Endothelial cell (in vitro differentiated cells): Measurements from ENCODE around the gene SLC19A1. TPM values are rescaled to one million over a fixed set of nuclear protein-coding genes. Genes with fewer than 3 reads are reported as not detected.
A peak's percentile ranks its signal among the peaks of the same experiment; 100 is the strongest.

Source experiments
- DNase-seq: peaks from one replicate; pipeline ENCODE4 v3.0.0; 2021; ENCODE audit warnings: low spot score
- H3K27ac Mint-ChIP-seq: one replicate; pipeline ENCODE4 v1.8.0; 2021; ENCODE audit warnings: mixed read lengths, inconsistent platforms; ENCODE audit not compliant: unreplicated experiment
- H3K27me3 Mint-ChIP-seq: one replicate; pipeline ENCODE4 v1.8.0; 2021; ENCODE audit warnings: mild to moderate bottlenecking, moderate library complexity, mixed read lengths, inconsistent platforms; ENCODE audit not compliant: unreplicated experiment
- H3K36me3 Mint-ChIP-seq: one replicate; pipeline ENCODE4 v1.8.0; 2021; ENCODE audit warnings: mild to moderate bottlenecking, low read depth, mixed read lengths, inconsistent platforms; ENCODE audit not compliant: unreplicated experiment
- H3K4me1 Mint-ChIP-seq: one replicate; pipeline ENCODE4 v1.8.0; 2021; ENCODE audit warnings: mild to moderate bottlenecking, mixed read lengths, inconsistent platforms; ENCODE audit not compliant: unreplicated experiment
- H3K4me3 Mint-ChIP-seq: one replicate; pipeline ENCODE4 v1.8.0; 2021; ENCODE audit warnings: mild to moderate bottlenecking, mixed read lengths, inconsistent platforms; ENCODE audit not compliant: unreplicated experiment
- H3K9me3 Mint-ChIP-seq: one replicate; pipeline ENCODE4 v1.8.0; 2021; ENCODE audit warnings: mixed read lengths, inconsistent platforms; ENCODE audit not compliant: unreplicated experiment
- total RNA-seq: library from RNA; stranded (reverse); fragmentation: NEBNext Ultra II Directional; extraction: Animal tissue kit (Norgen Biotek cat#: 25700); gene quantifications from one replicate; pipeline ENCODE4 v1.2.1, GENCODE V29; 2021; ENCODE audit not compliant: unreplicated experiment
- TF ChIP-seq, protein P1 (sequence below): fragments of 200-600 bp; sonication (generic); IDR thresholded peaks from one replicate; pipeline ENCODE4 v1.5.0; 2021; ENCODE audit warnings: antibody characterized with exemption; ENCODE audit not compliant: unreplicated experiment

The SLC19A1 gene
- total RNA-seq, 1 donor from 2014 or later, result 27.1 TPM

DNA sequence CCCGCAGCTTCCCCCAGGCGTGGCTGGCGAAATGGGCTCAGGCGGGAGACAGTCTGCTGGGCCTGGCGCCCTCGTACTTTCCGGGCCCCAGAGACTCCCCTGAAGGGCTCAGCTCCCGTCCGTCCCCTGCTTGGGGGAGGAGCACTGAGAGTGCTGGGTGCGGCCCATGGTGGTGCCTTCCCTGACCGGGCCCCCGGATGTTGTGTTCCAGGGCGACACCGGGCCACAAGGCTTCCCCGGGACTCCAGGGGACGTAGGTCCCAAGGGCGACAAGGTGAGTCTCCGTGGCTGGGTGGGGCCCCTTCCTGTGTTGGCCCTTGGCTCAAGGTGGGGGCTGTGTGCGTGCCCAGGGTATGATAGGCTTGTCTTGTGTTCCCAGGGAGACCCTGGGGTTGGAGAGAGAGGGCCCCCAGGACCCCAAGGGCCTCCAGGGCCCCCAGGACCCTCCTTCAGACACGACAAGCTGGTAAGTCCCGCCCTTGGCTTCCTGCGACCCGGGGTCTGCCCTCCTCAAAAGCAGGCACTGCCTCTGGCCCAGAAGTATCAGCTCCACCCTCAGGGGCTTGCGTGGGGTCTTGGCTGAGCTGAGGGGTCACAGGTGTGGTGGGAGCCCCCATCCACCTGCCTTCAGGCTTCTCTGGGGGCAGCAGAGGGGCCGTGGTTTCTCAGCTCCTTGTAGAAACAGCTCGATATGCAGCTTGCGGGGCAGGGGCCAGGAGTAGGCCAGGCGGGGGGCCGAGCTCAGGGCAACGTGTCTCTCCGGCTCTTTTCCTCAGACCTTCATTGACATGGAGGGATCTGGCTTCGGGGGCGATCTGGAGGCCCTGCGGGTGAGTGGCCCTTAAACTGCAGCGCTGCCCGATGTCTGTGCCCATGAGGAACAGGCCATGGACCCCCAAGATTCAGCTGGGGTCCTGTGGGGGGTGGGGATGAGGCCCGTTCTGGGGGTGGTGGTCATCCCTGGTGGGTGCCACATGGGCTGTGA, 62.3 kb downstream of the SLC19A1 start:
- H3K9me3 Mint-ChIP-seq, result no peaks in the 10 kb centered on the region
- no peak overlapping the region for H3K27ac Mint-ChIP-seq
- TF ChIP-seq, protein P1, sequence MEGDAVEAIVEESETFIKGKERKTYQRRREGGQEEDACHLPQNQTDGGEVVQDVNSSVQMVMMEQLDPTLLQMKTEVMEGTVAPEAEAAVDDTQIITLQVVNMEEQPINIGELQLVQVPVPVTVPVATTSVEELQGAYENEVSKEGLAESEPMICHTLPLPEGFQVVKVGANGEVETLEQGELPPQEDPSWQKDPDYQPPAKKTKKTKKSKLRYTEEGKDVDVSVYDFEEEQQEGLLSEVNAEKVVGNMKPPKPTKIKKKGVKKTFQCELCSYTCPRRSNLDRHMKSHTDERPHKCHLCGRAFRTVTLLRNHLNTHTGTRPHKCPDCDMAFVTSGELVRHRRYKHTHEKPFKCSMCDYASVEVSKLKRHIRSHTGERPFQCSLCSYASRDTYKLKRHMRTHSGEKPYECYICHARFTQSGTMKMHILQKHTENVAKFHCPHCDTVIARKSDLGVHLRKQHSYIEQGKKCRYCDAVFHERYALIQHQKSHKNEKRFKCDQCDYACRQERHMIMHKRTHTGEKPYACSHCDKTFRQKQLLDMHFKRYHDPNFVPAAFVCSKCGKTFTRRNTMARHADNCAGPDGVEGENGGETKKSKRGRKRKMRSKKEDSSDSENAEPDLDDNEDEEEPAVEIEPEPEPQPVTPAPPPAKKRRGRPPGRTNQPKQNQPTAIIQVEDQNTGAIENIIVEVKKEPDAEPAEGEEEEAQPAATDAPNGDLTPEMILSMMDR, result no peak
- peaks cover 18% of the 10 kb centered on the region for H3K36me3 Mint-ChIP-seq
- peaks cover 9% of the 10 kb centered on the region for H3K27me3 Mint-ChIP-seq
- no peak overlapping the region for H3K4me3 Mint-ChIP-seq
- no peak for DNase-seq
- peaks cover 22% of the 10 kb centered on the region for H3K4me1 Mint-ChIP-seq

DNA sequence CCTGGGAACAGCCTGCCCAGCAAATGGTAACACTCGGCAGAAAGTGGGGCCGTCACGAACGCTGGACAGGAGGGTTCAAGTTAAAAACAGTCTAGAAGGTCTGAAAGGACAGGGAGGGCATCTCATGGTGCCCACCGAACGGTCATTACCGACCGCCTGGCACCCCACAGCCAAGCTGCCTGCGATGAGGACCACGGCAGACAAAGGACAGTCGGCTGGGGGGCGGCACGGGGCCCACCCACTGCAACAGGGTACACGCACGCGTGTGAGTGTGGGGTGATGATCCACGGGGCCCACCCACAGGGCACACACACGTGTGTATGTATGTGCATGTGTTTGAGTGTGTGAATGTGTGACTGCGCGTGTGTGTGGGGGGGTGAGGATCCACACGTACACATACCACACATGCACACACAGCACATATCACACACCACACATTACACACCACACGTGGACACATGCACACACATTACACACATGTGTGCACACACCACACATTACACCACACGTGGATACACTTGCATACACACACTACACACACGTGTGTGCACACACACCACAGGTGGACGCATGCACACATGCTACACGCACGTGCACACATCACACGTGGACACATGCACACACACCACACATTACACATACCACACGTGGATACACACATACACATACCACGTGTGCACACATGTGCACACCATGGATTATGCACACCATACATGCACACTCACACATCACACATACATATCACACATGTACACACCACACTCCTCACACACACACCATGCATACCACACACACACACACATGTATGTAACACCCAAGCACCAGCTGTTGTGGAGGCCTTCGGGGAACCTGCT, 63.2 kb downstream of the SLC19A1 start:
- Mint-ChIP-seq H3K36me3 (peaks cover 18% of the 10 kb centered on the region), H3K4me3 (no peak overlapping the region)

GRCh38 chr21:45478115-45478801, 64.0 kb downstream of the SLC19A1 start:
- H3K4me1 Mint-ChIP-seq, result peaks cover 14% of the 10 kb centered on the region
- no peaks in the 10 kb centered on the region for H3K9me3 Mint-ChIP-seq
- TF ChIP-seq, protein P1, result peak; percentile 80
- H3K4me3 Mint-ChIP-seq, result peak overlapping the region; percentile 45
- H3K27me3 Mint-ChIP-seq, result peaks cover 8% of the 10 kb centered on the region
- peak overlapping the region; percentile 39 for H3K27ac Mint-ChIP-seq
- H3K36me3 Mint-ChIP-seq, result peaks cover 17% of the 10 kb centered on the region
- DNase-seq, result peak; percentile 76

More for the DNA sequence above, 63.2 kb downstream of the SLC19A1 start:
- Mint-ChIP-seq H3K9me3 (no peaks in the 10 kb centered on the region), H3K4me1 (peaks cover 16% of the 10 kb centered on the region), H3K27me3 (peaks cover 7% of the 10 kb centered on the region), H3K27ac (peak overlapping the region; percentile 42)
- no peak for DNase-seq
- TF ChIP-seq, protein P1, result no peak

- Mint-ChIP-seq H3K9me3 (no peaks in the 10 kb centered on the region), H3K27ac (no peak overlapping the region), H3K4me1 (peaks cover 14% of the 10 kb centered on the region), H3K4me3 (peak overlapping the region; percentile 45), H3K36me3 (peaks cover 17% of the 10 kb centered on the region), H3K27me3 (peaks cover 8% of the 10 kb centered on the region)
- TF ChIP-seq, protein P1, result no peak
- no peak for DNase-seq
These were observed 64.8 kb downstream of the SLC19A1 start for GRCh38 chr21:45477176-45478114.
